Measurements from ENCODE around the gene FRMPD1.

- no peak for TF ChIP-seq POLR2AphosphoS5 (IDR thresholded peaks at IDR 0.05; ENCODE audit: low read depth, low read length)
- no peak for TF ChIP-seq POLR2A (IDR thresholded peaks at IDR 0.05; ENCODE audit: low read depth, low read length)
- no peak for TF ChIP-seq SPI1 (IDR thresholded peaks at IDR 0.05; ENCODE audit: low read depth, low read length)
- no peak for TF ChIP-seq TAF1 (IDR thresholded peaks at IDR 0.05; ENCODE audit: low read depth, low read length)
Measured at GRCh38 chr9:37778534-37778933, 127.8 kb downstream of the FRMPD1 start.
